Hematopoietic multipotent progenitor cell (in vitro differentiated cells): ENCODE results near the gene MGARP. TPM values are rescaled to one million over a fixed set of nuclear protein-coding genes. Genes with fewer than 3 reads are reported as not detected.
"Not testable (repeated sequence)": the region's sequence is repeated elsewhere in the genome, so short reads cannot be mapped to it uniquely, and the experiment has no call there.

Experiments used
- DNase-seq, 3 donors: peaks; one replicate each; pipeline ENCODE4 v3.0.0-alpha.2; 2011 to 2015; ENCODE audit warnings: low read depth in 2 of 3, low spot score in 2 of 3
- total RNA-seq: library from RNA; depleted of rRNA; stranded (reverse); fragments of >200 nt; gene quantifications from one replicate; pipeline ENCODE4 v1.2.3, GENCODE V29; 2012

The MGARP gene
- total RNA-seq: not detected

GRCh38 chr4:139279760-139280620 is at the start of gene MGARP:
Gene MGARP (minus strand): TSS chr4:139280225. CDS start chr4:139280158, 67 bp downstream.
- peak in 1 of 3 donors; percentile 41 for DNase-seq

- DNase-seq: no peak
Measured at GRCh38 chr4:139329665-139330200, 49.7 kb upstream of the MGARP start.

- no peak for DNase-seq
Measured at GRCh38 chr4:139324620-139325019, 44.6 kb upstream of the MGARP start.

- DNase-seq: not testable (repeated sequence)
Measured at GRCh38 chr4:139322541-139322940, 42.5 kb upstream of the MGARP start.

- not testable (repeated sequence) for DNase-seq
Measured at GRCh38 chr4:139322070-139322469, 42.0 kb upstream of the MGARP start.

GRCh38 chr4:139319571-139319970 is 39.5 kb upstream of the MGARP start:
- DNase-seq: no peak

- DNase-seq: no peak
Measured at GRCh38 chr4:139317635-139318034, 37.6 kb upstream of the MGARP start.

GRCh38 chr4:139316733-139317132 is 36.7 kb upstream of the MGARP start:
- DNase-seq: no peak

- DNase-seq: no peak
Measured at GRCh38 chr4:139315221-139315675, 35.2 kb upstream of the MGARP start.

- no peak for DNase-seq
Measured at GRCh38 chr4:139314047-139314800, 34.2 kb upstream of the MGARP start.

- DNase-seq: not testable (repeated sequence)
Measured at GRCh38 chr4:139313414-139313813, 33.4 kb upstream of the MGARP start.

- DNase-seq: peak in 1 of 3 donors; percentile 17
Measured at GRCh38 chr4:139312552-139313332, 32.7 kb upstream of the MGARP start.

- DNase-seq: no peak
Measured at GRCh38 chr4:139311909-139312308, 31.9 kb upstream of the MGARP start.

- no peak for DNase-seq
Measured at GRCh38 chr4:139304920-139305319, 24.9 kb upstream of the MGARP start.

- DNase-seq: peak; percentile 34 to 76 (median 72)
Measured at GRCh38 chr4:139301821-139302611, 22.0 kb upstream of the MGARP start, which contains the start of gene NDUFC1. Gene NDUFC1 (minus strand): TSS chr4:139302477. CDS start chr4:139295798, 6,679 bp downstream.

- DNase-seq: peak; percentile 93 to 99 (median 98)
Measured at GRCh38 chr4:139301113-139301820, 21.2 kb upstream of the MGARP start, which contains the start of gene NAA15. Gene NAA15 (plus strand): TSS chr4:139301505. CDS start chr4:139301778, 273 bp downstream.

GRCh38 chr4:139300431-139301112 is 20.5 kb upstream of the MGARP start:
- peak in 2 of 3 donors; percentile 50 to 54 for DNase-seq

- no peak for DNase-seq
Measured at GRCh38 chr4:139299536-139299935, 19.5 kb upstream of the MGARP start.
